ENCODE data around the gene DLX4.

Gene DLX4

GRCh38 chr17:49986396-49987289 lies 17.7 kb downstream of the DLX4 start:
- DNase-seq = no peak

DNA sequence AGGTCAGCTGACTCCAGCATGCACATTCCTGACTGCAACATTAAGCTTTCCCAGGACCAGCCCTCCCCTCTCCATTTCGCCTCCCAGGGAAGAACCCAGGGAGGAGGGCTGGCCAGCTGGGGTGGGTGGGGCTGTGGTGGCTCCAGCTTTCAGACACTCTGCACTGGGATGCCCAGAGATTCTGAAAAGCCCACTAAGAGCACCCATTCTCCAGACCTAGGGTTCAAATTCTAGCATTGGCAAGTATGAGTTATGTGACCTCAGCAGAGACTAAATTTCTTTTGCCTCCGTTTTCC lies 18.2 kb downstream of the DLX4 start:
- DNase-seq = no peak

DNA sequence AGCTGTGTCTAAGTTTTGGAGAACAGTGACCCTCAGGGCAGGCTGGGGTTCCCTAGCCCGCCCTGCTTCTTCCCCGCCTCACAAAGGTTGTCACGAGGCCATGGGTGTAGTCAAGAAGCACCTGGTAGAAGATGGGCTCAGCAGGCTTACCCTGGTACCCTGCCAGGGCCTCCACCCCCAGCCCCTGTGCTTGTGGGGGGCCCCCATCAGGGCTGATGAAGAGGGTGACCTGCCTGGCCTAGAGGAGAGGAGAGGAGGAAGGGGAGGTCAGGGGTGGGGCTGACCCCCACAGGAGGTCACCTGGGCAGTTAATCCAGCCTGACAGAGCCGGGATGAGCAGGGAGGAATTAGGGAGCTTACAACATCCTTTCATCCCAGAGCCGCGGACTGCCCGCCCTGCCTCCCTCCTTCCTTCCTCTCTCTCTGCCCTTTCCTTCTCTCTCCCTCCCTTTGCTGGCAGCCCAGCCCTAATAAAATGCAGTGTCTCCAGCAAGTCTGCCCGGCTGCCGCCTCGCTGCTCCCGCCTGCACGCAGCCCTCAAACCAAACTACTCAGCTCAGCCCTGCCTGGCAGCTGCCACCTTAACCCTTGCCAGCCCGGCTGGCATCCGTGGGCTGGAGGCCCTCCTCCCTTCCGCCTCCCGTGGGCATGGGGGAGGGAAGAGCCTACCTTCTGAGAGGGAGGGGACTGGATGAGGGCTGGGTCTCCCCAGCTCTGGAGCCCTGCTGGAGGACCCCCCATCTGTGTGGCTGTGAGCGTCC lies 18.9 kb downstream of the DLX4 start:
- DNase-seq = peak in 3 of 56 donors; percentile 13

GRCh38 chr17:49989518-49989880 lies 20.5 kb downstream of the DLX4 start:
- DNase-seq = no peak

DNA sequence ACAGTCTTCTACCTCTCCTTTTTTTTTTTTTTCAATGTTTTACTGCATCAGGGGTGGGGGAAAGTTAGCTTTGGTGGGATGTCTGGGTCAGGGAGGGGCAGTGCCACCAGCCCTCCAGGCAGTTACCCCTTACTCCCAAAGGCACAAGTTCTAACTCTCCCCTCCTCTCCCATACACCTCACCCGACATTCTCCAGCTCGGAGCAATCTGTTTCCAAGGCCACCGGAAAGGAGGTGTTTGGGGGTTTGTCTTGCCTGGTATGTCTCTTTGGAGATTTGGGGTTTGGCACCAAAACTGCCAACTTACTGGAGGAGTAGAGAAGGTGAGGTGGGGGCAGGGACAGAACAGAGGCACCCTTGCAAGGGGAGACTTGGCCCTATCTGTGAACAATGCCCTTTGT lies 21.3 kb downstream of the DLX4 start:
- no peak for DNase-seq

DNA sequence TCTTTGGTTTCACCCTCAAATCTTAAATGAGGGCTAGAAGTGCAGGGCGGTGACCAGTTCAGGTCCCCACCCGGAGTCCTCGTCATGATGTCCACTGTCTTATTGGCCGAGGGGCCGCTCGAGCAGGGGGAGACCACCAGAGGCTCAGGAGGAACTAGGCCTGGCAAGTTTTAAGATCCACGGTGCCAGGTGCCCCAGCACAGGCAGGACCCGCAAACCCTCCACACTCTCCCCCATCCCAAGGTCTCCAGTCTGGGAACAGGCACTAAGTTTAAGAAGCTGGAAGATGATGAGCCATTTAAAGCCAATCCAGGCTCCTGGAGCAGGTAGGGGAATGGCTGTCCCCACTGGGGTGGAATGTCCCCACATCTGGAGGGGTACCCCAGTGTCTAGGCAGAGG lies 21.9 kb downstream of the DLX4 start:
- DNase-seq = no peak

GRCh38 chr17:49991409-49991808 lies 22.4 kb downstream of the DLX4 start:
- no peak for DNase-seq

DNA sequence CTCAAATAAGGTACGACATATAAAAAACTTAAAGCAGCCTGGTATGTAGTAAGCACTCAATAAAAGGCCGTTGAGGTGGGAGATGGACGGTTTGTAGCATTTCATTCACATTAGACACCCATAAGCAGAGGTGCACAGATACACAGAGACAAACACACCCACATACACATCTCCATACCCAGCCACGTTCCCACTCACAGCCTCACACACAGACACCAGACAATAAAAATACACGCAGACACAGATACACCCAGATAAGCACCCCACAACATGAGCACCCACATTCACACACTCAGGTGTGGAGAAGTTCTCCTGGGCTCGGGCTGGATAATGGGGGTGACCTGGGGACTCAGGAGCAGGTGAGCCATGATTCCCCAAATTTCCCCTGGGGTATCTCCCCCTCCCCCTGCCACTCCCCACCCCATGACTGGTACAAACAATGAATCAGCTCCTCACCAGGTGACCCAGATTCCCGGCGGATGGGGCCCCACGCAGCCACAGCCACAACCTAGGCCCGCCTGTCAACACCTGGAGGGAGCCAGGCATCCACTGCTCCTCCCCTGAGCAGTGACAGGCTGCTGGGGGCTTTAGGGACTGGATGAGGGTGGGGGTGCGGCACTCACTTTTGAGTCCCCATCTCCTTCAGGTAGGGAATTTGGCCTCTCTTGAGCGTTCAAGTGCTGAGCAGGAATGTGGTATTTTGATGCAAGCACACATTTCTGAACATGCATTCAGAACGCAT lies 23.4 kb downstream of the DLX4 start:
- no peak for DNase-seq

GRCh38 chr17:49992933-49993422 lies 24.0 kb downstream of the DLX4 start:
- no peak for DNase-seq

- no peak for DNase-seq
These were observed 24.6 kb downstream of the DLX4 start for GRCh38 chr17:49993423-49994060.

DNA sequence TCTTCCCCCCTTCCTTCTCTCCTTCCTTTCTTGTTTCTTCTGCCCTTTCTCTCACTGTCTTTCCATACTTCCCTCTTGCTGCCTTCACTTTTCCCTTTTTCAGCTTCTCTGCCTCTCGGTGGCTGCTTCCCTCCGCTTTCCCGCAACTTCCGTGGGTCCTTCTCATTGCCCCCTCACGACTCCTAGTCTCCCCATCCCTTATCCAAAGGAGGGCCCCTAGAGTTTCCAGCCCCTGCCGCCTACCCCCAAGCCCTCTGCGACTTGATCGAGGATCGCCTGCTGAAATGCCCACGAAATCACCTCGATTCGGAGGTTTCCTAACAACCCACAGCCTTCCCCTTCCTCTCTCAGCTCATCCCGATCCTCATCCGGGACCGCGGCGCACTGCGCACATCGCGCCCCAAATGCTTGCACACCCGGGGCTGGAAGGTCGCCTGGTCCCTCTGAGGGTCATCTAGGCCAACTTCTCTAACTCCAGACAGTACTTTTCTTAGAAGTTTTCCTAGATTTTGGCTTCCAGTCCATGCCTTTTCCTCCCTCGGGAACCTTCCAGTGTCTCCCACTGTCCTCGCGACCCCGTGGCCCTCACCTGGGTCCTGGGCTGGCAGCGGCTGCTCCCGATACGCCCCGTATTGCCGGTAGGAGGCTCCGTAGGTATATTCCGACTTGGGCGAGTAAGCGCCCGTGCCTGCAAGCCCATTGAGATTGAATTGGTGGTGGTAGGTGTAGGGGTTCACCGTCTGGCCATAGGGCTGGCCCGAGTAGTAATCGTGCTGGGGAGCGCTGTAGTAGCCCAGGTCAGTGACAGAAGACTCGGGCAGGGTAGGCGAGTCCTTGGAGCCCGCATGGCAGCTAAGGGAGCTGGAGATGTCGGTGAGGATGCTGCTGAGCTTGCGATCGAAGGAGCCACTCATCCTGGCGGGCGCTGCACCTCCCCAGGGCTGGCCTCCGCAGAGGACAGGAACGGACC lies 25.4 kb downstream of the DLX4 start:
- no peak for DNase-seq

DNA sequence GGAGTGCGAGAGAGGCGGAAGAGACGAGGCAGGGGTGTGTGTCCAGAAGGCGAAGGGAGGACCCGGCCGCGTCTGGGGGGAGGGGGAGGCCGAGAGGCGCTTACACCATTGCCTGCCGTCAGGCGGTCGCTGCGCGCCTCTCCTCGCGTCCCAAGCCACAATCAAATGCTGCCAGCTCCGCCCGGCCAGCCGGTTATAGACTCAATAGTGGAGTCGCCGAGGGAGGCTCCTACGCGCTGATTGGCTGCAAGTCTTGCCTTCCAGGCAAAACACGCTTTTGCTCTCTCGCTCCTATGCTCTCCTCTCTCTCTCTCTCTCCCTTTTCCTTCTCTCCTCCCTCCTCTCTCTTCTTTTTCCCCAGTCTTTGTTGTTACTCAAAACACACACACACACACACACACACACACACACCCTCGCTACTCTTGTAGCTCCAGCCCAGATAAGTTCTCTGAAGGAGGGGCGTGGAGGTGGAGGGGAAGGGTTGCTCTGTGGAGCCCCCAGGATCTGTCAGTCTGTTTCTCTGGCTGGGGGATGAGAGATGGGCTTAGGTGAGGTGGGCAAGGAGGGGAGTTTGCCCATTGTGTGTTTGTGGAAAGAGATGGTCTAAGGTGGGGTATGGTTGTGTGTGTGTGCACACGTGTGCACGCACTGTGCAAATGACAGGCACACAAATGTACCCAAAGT lies 26.2 kb downstream of the DLX4 start, which contains the start of gene DLX3:
Gene DLX3 (minus strand): TSS at position 170 of the 684 bp plus-strand sequence. CDS start 226 bp downstream, outside the sequence.
- peak in 5 of 56 donors; percentile 5 to 17 (median 8) for DNase-seq

DNA sequence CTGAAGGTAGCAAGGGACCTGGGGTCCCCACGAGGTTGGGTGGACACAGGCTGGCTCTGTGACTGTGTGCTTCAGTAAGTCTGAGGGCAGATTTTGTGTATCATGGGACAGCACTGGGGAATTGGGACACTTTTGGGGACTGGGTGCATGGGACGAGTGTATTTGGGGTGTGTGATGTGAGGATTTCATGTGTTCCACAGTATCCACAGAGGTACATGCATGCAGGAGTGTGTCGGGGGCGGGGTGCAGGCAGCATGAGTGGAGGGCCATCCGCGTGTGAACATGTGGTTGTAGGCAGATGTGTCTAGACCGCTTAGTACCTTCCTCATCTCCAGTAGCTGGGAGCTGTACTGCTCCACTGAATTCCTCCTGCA lies 27.1 kb downstream of the DLX4 start:
- no peak for DNase-seq

GRCh38 chr17:49996495-49997300 lies 27.7 kb downstream of the DLX4 start:
- peak in 17 of 56 donors; percentile 2 to 55 (median 22) for DNase-seq

DNA sequence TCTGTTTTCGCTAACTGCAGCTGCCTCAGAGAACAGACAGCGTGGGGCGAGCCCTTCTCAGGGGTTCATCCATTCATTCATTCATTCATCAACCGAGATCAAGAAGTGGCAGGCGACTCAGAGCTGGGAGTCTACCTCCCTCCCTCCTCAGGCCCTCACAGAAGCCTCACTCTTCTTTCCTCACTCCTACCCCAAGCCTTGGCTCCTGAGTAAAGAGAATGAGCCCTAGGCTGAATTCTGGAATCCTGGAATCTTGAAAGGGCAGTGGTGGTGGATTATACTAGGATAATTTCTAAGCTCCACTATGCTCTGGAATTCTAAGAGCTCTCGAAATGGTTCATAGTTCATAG lies 28.3 kb downstream of the DLX4 start:
- no peak for DNase-seq

DNA sequence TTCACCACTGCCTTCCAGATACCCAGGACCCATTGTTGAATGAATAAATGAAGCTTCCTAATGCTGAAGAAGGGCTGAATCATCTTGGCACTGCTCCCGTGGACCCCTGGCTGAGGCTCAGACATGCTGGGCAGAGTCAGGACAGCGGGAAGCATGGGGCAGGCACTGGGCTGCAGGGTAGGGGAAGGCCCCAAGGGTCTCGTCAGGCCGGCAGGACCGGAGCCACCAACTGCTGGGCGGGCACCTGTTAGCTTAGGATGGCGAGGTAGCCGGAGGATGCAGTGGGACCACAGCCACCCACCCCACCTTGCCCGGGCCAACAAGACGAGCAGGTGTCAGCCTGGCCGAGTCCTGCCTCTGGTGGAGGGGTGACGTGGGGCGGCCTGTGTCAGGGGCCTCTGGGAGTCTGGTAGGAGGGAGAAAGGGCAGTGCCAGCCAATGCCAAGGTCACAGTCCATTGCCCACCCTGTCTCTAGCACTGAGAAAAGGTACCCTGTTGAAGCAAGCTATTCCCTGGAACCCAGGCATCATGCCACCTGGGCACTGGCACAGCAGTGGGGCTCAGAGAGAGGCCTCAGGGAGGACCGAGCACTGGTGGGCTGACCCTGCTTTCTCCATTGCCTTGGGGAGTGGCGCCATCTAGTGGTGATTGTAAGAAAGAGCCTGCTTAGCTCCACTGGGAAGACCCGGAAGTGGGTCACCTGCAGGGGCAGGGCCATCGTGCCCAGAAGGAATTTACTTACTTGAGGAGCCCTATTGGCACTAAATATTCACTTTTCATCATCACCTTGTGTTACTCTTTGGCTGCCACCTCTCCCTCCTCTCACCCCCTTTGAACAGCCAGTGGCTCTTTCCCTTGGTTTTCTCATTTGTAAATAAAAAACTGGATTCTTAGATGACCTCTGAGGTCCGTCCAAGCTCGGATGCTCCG lies 29.0 kb downstream of the DLX4 start:
- peak in 45 of 56 donors; percentile 6 to 77 (median 43) for DNase-seq

DNA sequence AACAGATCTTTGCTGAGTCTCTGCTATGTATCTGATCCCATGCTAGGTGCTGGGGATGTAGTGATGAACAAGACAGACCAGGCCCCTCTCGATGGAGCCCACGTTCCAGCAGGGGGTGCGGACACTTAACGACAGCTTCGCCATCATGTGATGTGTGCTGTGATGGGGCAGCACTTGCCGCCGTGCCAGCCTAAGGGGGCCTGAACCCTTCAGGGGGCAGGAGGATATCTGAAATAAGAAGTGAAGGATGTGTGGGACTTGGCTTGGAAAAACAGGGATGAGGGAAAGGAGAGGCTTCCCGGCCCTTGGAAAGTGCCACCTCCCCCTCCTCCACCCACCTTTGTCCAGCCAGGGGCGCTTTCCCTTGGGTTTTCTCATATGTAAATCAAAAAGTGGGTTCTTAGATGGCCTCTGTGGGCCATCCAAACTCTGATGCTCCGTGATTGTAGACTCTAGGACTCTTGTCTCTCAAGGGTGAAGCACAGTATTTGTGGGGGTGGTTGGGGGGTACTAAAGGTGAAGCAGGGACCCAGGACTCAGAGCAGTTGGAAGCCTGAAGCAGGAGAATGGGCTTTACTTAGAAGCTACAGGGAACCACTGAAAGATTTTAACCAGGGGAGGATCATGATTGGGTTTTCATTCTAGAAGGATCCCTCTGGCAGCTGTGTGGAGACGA lies 30.0 kb downstream of the DLX4 start:
- no peak for DNase-seq
